ENCODE measurements around the gene ESR1.
"Not testable (repeated sequence)": the region's sequence is repeated elsewhere in the genome, so short reads cannot be mapped to it uniquely, and the experiment has no call there.

ESR1 gene

DNA sequence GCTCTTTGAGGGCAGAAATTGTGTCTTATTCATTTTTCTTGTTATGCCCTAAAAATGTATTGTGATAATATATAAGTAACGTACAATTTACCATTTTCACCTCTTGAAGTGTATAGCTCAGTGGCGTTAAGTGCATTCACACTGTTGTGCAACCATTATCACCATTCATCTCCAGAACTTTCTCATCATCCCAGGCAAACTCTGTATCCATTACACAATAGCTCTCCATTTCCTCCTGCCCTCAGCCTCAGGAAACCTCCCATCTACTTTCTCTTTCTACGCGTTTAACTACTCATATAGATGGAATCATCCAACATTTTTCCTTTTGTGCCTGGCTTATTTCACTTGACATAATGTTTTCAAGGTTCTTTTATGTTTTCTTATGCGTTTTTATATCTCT lies 184.6 kb downstream of the ESR1 start:
- no peak for DNase-seq (ENCODE audit: low read depth)

DNA sequence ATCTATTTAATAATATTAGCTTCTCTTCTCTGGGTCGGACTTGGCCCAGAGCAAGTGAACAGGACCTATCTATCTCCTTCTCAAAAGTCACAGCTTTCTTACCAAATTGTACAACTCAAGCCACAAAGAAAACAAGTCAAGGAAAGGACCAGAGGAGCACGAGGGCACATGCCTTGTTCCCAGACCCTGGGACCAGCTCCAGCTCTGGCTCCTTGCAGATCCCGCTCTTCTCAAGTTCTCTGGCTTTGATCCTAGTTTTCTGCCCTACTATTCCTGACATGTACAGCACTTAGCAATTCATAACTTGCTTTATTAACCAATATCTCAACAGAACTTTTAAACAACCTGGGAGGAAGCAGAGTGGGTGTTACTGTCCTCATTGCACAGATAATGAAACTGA lies 185.9 kb downstream of the ESR1 start:
- DNase-seq (ENCODE audit: low read depth), result no peak

DNA sequence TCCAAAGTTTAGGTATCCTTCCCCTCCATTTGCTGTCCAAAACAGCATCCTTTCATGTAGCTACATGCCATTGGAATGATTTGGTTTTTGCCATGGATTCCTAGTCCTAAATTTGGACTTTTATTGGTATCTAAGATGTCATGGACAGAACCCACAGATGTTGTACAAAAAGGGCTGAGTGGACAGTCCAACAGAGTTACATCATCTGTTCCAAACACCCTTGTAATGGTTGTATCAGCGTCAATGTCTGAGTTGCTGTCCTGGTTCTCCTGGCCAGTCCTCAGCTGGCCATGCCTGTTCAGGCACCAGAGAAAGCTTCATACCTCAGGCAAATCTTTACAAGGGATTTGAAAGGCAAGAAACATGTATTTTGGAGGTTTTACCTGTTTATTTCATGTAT lies 191.3 kb downstream of the ESR1 start:
- no peak for DNase-seq (ENCODE audit: low read depth)

DNA sequence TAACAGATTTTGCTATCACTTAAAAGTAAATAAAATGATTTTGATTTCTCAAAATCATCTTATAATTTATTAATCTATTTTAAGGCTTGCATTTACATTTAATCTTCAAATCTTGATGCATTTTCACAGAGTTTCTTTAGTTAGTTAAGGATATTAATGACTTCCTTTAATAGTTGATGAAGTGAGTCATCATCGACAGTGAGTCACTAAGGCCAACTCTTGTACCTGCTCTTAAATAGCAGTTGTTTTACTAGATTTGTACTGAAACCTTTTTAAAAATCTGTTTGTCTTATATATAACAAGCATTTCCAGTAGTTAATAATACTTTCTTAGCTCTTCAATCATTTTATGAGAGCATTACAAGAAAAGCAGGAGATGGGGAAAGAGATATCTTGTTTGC lies 191.7 kb downstream of the ESR1 start:
- no peak for DNase-seq (ENCODE audit: low read depth)

DNA sequence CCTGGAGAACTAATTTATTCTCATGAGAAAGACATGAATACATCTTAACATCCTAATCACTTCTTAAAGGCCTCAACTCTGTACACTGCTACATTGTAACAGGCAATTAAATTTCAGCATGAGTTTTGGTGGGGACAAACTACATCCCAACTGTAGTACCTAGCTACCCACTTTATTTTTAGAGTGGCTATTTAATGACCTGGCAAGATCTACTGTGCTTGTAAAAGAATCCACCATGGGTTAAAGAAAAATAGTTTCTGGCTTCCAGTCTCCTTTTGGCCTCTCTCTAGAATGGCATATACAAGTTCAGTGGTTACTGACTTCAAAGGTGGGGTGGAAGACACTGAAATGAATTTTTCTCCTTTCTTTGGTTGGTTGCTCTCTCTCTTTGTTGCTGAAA lies 193.9 kb downstream of the ESR1 start:
- DNase-seq (ENCODE audit: low read depth), result no peak

DNA sequence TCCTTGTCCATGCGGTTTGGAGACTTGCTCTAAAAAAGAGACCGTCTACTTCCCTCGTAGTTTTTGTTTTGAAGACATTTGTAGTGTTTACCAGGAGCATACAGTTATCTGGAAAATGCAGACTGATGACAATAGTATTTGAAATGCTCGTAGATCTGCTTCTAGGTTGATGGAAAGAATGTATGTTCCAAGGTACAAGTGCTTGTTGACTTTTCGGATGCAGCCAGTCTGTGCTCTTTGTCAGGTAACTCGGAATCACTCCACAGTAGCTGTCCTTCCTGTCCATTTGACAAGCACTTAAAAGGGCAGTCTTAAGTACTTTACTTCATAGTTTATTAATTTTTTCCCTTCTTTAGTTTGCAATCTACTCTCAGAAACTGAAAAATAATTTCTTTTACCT lies 194.8 kb downstream of the ESR1 start:
- DNase-seq (ENCODE audit: low read depth), result no peak

DNA sequence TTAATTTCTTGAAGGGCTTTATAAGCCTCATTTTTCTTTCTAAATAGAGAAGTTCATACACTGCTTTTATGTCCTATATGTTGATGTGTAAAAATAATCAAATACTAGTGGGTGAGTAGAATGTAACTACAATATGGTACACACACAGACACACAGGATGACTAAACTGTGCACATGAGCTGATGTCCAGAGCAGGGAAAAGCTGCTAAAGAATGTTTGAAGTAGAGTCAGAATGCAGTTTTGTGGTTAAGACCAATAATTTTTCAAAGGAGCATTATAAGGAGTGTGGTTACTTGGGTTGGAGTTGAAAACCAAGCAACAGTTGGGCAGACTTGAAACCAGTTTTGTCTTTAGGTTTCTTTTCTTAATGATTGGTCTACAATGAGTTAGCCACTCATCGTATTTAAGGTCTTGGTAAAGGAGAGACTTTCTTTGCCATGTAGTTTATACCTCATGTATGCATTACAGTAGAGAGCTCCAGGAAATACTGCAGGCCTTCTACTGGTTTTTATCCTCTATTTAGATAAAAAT lies 196.6 kb downstream of the ESR1 start:
- no peak for DNase-seq (ENCODE audit: low read depth)

DNA sequence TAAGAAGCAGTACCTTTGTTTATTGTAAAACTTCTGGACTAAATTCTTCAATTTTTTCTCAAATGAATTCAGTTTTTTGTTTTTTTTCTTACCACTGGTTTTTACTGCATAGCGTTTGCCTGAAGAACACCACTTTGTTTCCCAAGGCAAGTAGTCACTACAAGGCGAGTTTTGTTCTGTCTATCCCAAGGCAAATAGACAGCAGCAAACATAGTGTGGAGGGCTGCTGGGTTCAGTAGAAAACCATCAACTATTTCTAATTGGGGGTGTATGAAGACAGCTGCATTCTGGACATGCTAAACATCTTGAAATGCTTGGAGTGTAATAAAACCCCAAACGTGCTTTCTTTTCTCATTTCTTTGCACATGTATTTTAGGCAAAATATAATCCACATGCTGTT lies 197.4 kb downstream of the ESR1 start:
- DNase-seq (ENCODE audit: low read depth), result no peak

DNA sequence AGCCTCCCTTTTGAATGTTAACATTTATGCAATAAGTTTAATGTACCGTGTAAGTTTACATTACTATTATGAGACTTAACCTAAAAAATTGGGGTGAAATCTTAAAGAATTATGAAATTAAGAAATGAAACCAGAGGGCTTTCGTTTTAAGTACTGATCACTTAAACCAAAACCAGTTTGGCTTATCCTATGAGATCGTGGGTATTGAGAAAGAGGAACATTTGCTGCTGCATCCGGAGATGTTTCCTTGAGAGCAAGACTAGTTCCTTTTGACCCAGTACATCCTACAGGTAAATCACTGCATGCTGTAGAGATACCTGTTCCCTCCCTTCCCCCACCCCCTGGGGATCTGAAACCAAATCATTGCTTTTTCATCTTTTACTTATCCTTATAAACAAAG lies 201.3 kb downstream of the ESR1 start:
- DNase-seq (ENCODE audit: low read depth), result no peak

DNA sequence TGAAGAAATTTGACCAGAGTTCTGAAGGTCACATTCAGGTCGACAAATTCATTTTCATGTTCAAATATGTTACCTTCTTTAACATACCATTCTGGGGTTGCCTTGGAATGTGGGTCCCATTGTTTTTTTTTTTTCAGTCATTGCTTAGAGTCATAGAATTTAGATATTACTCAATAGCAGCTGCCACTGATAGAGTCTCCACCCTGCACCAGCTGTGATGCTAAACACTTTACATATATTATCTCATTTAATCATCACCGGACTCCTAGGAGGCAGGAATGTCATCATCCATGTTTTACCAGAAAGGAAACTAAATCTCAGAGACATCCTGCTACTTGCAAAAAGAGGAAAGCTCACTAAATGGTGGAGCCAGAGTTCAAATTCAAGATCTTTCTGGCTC lies 204.7 kb downstream of the ESR1 start:
- no peak for DNase-seq (ENCODE audit: low read depth)

DNA sequence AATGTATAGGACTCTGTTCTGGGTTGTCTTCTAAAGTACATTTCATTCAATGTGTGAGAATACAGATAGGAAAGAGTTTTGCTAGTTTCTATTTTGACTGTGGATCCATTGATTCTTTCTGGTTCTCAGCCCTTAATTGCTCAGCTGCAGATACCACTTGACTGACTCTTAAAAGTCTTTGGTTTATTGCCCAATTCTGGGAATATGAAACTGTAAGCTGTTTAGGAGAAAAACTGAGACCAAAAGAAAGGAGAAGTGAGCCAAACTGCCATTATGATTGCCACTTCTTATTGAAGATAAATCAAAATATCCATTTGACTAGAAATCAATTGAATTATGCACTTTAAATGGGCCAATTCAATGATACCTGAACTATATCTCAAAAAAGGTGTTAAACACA lies 211.4 kb downstream of the ESR1 start:
- DNase-seq (ENCODE audit: low read depth), result no peak

DNA sequence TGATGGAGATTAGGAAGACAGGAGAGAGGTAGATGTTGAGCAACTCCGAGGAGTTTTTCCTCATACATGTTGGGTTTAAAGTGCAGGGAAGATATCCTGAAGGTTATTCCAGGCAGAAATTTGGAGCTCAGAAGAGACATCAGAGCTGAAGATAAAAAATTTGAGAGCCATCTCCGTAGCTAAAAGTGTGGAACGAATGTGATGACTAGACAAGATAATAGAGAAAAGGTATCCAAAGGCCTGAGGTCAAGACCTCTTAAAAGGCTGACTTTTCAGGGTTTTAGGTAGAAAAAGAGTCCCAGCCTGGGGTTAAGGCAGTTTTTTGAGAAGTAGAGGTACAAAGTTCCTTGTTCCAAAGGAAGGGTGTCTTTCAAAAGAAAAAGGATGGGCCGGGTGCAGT lies 214.8 kb downstream of the ESR1 start:
- DNase-seq (ENCODE audit: low read depth), result no peak

DNA sequence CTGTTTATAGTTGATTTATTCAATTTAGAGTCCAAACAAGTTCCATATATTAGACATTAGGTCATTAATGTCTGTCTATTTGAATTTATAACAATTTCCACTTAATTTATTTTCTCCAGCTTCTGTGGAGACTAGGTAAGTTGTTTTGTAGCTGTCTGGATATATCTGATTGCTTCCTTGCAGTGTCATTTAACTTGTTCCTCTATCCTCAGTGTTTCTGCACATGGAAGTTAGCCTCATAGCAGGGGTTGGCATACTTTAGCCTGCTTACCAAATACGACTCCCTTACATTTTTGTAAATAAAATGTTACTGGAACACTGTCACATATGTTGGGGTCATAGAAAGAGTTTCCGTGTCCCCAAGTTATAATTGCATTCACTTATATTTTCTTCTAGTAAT lies 216.1 kb downstream of the ESR1 start:
- DNase-seq (ENCODE audit: low read depth), result no peak

DNA sequence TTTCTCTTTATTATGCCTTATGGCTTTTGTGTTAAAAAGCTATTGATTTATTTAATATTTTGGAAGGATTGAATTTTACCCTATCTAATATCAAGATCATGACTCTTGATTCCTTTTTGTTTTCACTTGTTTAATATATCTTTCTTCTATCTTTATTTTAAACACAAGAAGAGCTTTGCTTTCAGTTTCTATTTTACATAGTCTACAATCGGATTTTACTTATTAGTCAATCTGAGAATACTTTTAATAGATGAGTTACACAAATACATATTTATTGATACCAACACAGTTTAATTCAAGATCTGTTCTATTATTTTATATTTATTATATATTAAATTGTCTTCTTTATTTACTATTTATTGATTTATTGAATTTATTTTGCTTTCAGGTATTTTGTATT lies 218.8 kb downstream of the ESR1 start:
- no peak for DNase-seq (ENCODE audit: low read depth)

DNA sequence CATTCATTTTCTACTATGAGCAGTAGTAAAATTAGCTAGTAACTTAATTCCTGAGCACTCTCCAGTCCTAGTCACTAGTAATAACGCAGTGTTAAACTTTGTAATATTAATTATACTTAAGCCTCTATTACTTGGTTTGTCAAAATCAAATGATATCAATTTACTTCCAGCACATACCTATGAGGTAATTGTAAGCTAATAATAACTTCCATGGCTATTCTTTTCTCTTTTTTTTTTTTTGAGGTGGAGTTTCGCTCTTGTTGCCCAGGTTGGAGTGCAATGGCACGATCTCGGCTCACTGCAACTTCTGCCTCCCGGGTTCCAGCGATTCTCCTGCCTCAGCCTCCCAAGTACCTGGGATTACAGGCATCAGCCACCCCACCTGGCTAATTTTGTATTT lies 219.3 kb downstream of the ESR1 start:
- not testable (repeated sequence) for DNase-seq (ENCODE audit: low read depth)

DNA sequence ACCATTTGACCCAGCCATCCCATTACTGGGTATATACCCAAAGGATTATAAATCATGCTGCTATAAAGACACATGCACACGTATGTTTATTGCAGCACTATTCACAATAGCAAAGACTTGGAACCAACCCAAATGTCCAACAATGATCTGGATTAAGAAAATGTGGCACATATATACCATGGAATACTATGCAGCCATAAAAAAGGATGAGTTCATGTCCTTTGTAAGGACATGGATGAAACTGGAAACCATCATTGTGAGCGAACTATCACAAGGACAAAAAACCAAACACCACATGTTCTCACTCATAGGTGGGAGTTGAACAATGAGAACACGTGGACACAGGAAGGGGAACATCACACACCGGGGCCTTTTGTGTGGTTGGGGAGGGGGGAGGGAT lies 226.3 kb downstream of the ESR1 start:
- DNase-seq (ENCODE audit: low read depth), result not testable (repeated sequence)

DNA sequence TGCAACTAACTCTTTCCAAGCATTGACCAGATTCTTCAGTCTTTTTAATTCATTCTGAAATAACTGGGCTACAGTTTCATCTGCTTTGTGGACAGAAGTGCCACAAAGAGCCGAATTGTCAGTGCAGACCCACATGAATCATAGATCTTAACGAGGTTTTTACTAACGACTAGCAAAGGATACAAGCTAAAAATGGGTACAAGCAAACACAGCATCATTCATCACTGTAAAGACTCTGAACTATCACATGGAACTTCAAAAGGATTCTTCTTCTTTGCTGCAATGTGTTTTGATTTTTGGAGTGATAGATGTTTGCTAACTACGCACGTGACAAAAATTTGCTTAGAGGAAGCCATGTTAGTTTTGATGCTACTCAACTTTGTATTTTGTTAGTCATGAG lies 227.1 kb downstream of the ESR1 start:
- no peak for DNase-seq (ENCODE audit: low read depth)

DNA sequence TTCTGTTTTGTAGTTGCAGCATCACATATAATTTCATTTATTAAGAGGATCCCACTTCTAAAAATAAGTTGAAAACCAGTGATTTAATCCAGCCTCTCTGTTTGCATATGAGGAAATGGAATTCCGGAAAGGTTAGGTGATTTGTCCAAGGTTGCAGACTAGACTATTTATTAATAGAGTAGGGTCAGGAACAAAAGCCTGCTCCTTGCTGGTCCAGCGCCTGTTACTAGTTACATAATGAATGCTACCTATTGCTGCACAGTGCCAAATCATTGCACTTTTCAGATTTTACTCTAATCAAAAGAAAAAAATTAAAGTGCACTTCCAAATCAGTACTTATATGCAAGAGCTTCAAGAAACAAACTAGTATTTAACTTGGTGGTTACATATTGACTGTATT lies 238.6 kb downstream of the ESR1 start:
- DNase-seq (ENCODE audit: low read depth), result no peak

DNA sequence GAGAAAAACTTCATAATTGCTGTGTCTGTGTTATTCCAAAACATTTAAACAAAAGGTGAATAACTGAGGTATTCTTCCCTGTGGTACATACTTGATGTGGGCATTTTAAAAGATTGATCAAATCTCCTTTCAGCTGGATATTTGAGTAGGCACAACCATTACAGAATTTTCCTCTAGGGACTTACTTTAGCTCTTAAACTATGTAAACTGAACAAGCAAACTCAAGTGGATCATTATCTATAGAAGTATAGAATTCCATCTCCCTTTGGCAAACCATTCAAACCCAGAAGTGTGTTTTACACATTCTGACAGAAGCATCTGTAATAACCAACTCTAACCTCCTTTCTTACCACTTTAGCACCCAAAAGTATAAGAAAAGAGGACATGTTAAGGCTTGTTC lies 241.4 kb downstream of the ESR1 start:
- DNase-seq (ENCODE audit: low read depth), result no peak

DNA sequence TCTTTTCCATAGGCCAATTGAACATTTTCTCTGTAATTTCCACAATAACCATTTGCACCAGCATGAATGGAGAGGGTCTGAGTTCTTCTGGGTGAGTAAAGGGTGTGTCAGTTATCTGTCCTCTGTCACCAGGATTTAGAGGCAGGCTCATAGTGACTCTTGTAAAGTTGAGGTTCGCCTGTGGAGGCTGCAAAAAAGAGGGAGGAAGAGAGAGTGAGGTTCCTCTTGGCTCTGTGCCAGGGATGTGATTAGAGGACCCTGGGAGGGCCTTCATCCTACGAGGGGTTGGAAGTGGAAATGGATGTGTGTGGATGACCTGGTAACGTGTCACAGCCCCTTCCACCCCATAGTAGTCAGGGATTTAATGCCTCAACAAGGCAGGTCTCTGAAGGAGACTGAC lies 242.0 kb downstream of the ESR1 start:
- no peak for DNase-seq (ENCODE audit: low read depth)

DNA sequence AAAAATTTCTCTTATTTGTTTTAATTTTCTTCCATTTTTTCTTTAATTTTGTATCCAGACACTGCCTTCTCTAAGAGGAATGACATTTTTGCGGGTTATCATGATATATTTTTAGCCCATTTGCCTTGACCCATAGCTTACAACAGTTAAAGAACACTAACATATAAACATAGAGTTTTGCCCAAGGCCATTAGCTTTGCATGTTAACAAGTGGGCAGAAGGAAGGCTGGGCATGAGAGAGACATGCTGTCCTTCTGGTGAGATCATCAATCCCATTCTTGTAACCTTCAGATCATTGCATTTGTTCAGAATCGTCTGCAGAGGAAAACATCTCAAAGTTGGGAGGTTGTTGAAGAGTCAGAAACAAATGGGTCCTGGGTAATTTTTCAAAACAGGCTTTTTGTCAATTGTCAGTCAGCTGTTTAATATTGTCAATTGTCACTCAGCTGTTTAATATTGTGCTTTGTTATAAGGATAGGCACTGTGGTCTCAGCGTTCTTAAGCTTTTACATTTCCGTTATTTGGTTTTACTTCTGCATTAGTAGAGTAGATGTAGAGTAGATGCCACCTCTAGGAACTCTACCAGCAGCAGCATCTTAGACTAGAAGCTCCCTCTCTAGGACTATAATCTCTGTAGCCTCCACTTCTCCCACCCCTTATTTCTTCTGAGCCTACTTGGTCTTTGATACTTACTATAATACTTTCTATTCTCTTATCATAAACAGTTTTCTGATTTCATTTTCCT lies 243.1 kb downstream of the ESR1 start:
- DNase-seq (ENCODE audit: low read depth), result no peak

DNA sequence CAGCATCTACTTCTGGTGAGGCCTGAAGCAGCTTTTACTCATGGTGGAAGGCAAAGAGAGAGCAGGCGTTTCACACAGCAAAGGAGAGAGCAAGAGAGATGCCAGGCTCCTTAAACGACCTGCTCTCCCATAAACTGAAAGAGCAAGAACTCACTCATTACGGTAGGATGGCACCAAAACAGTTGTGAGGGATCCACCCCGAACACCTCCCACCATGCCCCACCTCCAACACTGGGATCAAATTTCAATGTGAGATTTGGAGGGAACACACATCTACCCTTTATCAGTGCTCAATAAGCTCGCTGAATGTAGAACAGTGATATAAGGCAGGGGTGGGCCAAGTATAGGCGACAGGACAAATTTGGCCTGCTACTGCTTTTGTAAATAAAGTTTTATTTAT lies 244.6 kb downstream of the ESR1 start:
- DNase-seq (ENCODE audit: low read depth), result no peak

DNA sequence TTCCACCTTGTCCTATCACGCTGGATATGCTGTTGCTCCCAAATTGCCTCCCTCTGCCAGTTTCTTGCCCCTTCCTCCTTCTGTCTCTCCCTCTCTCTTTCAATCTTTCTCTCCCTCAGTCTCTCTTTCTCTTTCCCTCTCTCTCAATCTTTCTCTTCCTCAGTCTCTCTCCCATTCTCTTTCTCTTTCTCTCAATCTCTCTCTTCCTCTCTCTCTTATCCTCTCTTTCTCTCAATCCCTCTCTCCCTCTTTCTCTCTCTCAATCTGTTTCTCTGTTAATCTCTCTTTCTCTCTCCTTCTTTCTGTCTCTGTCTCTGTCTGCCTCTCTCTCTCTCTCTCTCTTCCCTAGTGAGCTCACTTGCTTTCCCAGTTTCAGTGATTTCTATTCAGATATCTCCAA lies 245.8 kb downstream of the ESR1 start:
- no peak for DNase-seq (ENCODE audit: low read depth)

DNA sequence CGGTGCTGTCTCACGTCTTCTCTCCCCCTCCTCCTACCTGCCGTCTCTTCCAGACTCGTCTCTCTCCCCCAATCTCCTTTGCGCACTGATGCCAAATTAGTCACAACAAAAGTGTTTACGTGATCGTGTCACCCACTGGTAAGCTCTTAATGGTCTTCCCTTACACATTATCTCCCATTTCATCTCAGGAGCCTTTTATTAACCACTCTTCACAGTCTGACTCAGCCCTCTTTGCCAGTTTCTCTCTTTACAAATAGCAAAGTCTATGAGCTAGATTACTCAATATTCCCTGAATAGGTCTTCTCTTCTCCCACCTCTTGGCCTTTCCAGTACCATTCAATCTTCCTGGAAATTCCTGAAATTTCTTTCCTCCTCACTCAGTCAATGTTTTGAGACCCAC lies 247.0 kb downstream of the ESR1 start:
- no peak for DNase-seq (ENCODE audit: low read depth)

DNA sequence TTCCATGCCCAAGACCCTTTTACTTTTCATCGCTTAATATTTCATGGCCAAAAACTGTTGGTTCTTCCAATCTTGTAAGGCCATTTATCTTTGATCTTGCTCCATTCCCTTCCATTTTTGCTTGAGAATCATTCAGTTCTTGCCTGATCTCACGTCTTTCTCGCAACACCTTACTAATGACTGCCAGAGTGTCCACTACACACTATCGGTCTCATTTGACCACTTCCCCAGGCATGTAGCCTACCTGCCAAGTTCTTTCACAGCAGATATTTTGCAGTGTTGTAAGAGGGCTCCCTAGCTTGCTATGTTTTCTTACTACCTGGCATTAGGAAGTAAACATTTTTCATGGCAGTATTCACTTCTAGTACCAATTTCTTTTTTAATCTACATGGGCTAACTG lies 248.0 kb downstream of the ESR1 start:
- DNase-seq (ENCODE audit: low read depth), result no peak

All from CMK (cell line).